ENCODE measurements around the gene XG. TPM values are rescaled to one million over a fixed set of nuclear protein-coding genes. Genes with fewer than 3 reads are reported as not detected.

The XG gene
- total and polyA plus RNA-seq, 9 of the 15 experiments (the other 6 are each of a cell fraction or from before 2014, with no cell fraction given) = 0.03 to 0.12 TPM; not detected in 7

DNA sequence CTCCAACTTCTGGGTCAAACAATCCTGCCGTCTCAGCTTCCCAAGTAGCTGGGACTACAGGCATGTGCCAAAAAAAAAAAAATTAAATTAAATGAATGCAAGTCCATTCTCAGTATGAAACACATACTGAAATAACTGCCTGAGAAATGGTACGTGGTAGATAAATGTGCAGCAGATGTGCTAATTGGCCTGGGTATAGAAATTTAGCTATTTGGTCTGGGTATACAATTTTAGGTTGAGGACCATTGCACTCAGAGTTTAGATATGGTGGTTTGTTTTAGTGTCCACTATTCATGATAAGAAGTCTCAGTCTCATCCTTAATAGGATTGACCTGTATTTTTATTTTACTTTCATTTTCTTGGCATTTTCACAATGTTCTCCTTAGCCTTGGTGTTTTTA, 86.1 kb downstream of the XG start:
- 25% methylated on average over 2 of the region's 2 CpGs for WGBS (ENCODE audit: insufficient coverage, low coverage, missing lambda C conversion rate)
- Histone ChIP-seq H3K79me2 (ENCODE audit: control insufficient read depth, insufficient read depth, low read length) (no peaks in the 10 kb centered on the region), H3K9ac (ENCODE audit: insufficient read depth in 1 of 2, low read depth in 2 of 2, low read length in 2 of 2) (no peak overlapping the region), H4K20me1 (replicated peaks; ENCODE audit: control insufficient read depth, insufficient read depth, low read length) (no peaks in the 10 kb centered on the region), H3K27me3 (ENCODE audit: control insufficient read depth in 2 of 2, insufficient read depth in 2 of 2, low read length in 2 of 2) (no peaks in the 10 kb centered on the region), H3K4me3 (no peak overlapping the region), H3K9me3 (replicated peaks; ENCODE audit: control insufficient read depth, insufficient read depth, low read depth, low read length) (peaks cover 3% of the 10 kb centered on the region; the same call in 1 of the 2 replicates), H3K27ac (ENCODE audit: extremely low read depth, low read depth, low read length) (no peak overlapping the region), H3K9me1 (ENCODE audit: control insufficient read depth, insufficient read depth, low read length) (no peaks in the 10 kb centered on the region), H2AFZ (ENCODE audit: low read depth, low read length) (no peak overlapping the region), H3K4me2 (ENCODE audit: insufficient read depth, low read length) (no peak overlapping the region), H3K4me1 (replicated peaks in 1 of 2; ENCODE audit: control insufficient read depth in 2 of 2, insufficient read depth in 2 of 2, low read length in 2 of 2) (no peaks in the 10 kb centered on the region; a peak in 1 of 5 replicates), H3K36me3 (ENCODE audit: control insufficient read depth, insufficient read depth, low read length) (no peaks in the 10 kb centered on the region)
- intact Hi-C loops (cut with micrococcal nuclease) = no loop called here
- TF ChIP-seq, protein P1, sequence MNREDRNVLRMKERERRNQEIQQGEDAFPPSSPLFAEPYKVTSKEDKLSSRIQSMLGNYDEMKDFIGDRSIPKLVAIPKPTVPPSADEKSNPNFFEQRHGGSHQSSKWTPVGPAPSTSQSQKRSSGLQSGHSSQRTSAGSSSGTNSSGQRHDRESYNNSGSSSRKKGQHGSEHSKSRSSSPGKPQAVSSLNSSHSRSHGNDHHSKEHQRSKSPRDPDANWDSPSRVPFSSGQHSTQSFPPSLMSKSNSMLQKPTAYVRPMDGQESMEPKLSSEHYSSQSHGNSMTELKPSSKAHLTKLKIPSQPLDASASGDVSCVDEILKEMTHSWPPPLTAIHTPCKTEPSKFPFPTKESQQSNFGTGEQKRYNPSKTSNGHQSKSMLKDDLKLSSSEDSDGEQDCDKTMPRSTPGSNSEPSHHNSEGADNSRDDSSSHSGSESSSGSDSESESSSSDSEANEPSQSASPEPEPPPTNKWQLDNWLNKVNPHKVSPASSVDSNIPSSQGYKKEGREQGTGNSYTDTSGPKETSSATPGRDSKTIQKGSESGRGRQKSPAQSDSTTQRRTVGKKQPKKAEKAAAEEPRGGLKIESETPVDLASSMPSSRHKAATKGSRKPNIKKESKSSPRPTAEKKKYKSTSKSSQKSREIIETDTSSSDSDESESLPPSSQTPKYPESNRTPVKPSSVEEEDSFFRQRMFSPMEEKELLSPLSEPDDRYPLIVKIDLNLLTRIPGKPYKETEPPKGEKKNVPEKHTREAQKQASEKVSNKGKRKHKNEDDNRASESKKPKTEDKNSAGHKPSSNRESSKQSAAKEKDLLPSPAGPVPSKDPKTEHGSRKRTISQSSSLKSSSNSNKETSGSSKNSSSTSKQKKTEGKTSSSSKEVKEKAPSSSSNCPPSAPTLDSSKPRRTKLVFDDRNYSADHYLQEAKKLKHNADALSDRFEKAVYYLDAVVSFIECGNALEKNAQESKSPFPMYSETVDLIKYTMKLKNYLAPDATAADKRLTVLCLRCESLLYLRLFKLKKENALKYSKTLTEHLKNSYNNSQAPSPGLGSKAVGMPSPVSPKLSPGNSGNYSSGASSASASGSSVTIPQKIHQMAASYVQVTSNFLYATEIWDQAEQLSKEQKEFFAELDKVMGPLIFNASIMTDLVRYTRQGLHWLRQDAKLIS (CRISPR knock-in tag; IDR thresholded peaks at IDR 0.05) = no peak
- TF ChIP-seq TRIM24 (IDR thresholded peaks at IDR 0.05) = peak in 1 of 2 experiments; percentile 62; a peak in 2 of 4 replicates
- peak; percentile 93 for TF ChIP-seq TRIM28 (IDR thresholded peaks at IDR 0.05)
- peak; percentile 74; the same call in 1 of the 2 replicates for TF ChIP-seq XRCC3 (IDR thresholded peaks at IDR 0.05)
- TF ChIP-seq GABPA (tag; conservative IDR thresholded peaks at IDR 0.05; ENCODE audit: low read depth) = no peak
- TF ChIP-seq ZFP1 (CRISPR knock-in tag; IDR thresholded peaks at IDR 0.05) = peak; percentile 97
- TF ChIP-seq, protein P2, sequence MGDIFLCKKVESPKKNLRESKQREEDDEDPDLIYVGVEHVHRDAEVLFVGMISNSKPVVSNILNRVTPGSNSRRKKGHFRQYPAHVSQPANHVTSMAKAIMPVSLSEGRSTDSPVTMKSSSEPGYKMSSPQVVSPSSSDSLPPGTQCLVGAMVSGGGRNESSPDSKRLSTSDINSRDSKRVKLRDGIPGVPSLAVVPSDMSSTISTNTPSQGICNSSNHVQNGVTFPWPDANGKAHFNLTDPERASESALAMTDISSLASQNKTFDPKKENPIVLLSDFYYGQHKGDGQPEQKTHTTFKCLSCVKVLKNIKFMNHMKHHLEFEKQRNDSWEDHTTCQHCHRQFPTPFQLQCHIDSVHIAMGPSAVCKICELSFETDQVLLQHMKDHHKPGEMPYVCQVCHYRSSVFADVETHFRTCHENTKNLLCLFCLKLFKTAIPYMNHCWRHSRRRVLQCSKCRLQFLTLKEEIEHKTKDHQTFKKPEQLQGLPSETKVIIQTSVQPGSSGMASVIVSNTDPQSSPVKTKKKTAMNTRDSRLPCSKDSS (IDR thresholded peaks at IDR 0.05; ENCODE audit: low read depth, partially characterized antibody) = peak; percentile 74
- 0 out of 2 replicates have a peak, but pooled peaks have one; percentile 37 for TF ChIP-seq CBX5 (IDR thresholded peaks at IDR 0.05; ENCODE audit: borderline replicate concordance, low read depth)
- TF ChIP-seq CBX3 (IDR thresholded peaks at IDR 0.05; ENCODE audit: borderline replicate concordance in 1 of 2, low read length in 2 of 2) = peak in 1 of 2 experiments; percentile 89; a peak in 2 of 3 replicates
- in situ Hi-C loops (cut with MboI) = no loop called here
- no peak for ATAC-seq
- ChIA-PET POLR2A (no interaction called here), CTCF (ENCODE audit: low intra/inter-chr PET ratio) (no interaction called here)
- no peak for FAIRE-seq
- no TSS peak for BruUV-seq (replicated peaks)
- DNase-seq (ENCODE audit: extremely low read depth in 1 of 4, low spot score in 3 of 4) = no peak
